KG1 (cell line): ENCODE data around the gene XPA.
"Not testable (repeated sequence)": the region's sequence is repeated elsewhere in the genome, so short reads cannot be mapped to it uniquely, and the experiment has no call there.

Source experiments
- DNase-seq: peaks from one replicate; lab custom pipeline; 2025; lab: John Stamatoyannopoulos, UW

XPA gene

DNA sequence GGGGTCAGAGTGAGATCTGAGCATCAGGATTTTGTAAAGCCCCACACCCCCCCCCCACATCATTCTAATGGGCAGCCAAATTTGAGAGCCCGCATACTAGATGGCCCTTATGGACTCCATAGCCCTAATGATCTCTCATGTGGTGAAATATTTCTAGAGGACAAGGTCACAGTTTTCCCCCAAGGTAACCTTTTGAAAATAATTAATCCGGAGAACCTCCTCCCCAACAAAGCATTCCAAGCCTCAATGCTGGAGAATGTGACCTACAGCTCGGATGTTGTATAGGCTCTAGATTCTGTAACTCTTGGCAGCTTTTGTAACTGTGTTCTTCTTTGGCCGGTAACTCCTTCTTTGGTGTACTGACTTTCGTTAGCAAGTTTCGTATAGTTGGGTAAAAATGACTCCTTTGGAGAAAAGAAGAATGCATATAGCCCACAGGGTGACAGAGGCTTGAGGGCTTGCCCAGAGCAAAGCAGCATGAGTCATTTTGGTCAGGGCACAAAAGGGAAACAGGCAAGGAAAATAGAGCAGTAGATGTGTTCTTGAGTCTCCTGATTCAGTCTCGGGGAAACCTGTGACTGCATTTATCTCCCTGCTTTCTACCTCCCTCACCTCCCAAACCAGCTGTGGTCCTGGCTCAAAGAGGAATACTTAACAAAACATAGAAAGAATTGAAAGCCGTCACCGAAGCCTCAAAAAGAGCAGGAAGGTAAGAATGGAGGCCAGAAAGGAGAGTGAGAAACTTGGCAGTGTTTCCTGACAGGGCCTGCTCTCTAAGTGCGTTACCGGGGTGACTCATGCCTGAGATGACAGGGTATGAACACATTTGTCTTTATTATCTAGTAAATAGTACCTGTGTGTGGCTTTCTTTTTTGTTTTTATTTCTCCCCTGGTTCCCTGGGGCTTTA is 6.6 kb upstream of the XPA start:
- no peak for DNase-seq

DNA sequence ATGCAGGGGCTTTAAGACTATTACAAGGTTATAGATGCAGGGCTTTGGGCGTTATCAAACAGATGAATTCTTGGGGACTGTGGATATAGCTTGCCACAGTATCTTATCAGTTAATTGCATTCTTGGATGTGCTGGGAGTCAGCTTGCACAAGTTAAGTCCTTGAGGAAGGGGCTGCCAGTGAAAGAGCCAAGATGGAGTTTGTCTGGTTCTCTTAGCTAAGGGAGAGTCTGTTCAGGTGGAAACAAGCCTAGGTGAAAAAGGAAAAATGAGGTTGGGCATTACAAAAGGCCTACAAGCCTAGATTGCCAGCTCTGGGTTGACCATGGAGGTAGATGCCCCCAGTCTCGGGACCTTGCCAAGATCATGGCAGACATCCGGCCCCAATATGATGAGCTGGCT is 2.7 kb upstream of the XPA start:
- DNase-seq, result not testable (repeated sequence)

- DNase-seq, result not testable (repeated sequence)
Measured at GRCh38 chr9:97699281-97699680, 2.1 kb upstream of the XPA start.

GRCh38 chr9:97698865-97699264 is 1.7 kb upstream of the XPA start:
- no peak for DNase-seq

- no peak for DNase-seq
Measured at GRCh38 chr9:97697837-97698236, 697 bp upstream of the XPA start.

DNA sequence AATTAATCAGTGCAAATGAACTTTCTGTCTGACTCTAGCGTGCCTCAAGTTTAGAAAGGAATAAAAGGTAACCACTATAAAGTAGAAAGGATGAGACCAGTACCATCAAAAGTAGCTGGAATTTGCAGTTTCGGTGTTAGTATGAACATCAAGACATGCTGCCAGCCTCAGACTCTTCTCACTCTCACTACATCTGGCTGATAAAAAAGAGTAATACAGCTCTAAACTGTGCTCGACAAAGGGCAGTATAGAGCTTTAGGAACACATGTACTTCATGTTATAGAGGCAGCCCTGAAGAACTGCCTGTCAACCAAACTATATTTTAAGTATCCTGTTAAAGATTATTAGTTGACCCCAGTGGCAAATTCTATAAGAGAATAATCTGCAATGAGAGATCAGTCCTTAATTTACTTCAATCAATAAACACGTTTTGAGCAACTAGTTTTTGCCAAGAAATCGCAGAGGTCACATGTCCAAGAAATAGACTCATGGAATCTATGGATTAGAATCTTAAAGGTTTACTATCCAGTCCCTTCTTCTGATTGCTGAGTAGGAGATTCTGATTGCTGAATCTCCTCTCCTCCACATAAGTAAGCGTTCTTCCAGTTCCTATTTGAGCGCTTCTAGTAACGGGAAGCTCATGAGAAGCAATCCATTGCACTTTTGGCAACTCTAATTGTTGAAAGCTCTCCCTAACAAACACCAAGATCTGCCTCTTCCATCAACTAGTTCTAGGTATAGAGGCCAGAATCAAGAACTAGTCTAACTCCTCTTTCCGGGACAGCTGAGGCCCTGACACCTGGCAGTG is 941 bp downstream of the XPA start:
- DNase-seq, result no peak

GRCh38 chr9:97695390-97695789 is 1.8 kb downstream of the XPA start:
- no peak for DNase-seq

- no peak for DNase-seq
Measured at GRCh38 chr9:97694769-97695168, 2.4 kb downstream of the XPA start.

DNA sequence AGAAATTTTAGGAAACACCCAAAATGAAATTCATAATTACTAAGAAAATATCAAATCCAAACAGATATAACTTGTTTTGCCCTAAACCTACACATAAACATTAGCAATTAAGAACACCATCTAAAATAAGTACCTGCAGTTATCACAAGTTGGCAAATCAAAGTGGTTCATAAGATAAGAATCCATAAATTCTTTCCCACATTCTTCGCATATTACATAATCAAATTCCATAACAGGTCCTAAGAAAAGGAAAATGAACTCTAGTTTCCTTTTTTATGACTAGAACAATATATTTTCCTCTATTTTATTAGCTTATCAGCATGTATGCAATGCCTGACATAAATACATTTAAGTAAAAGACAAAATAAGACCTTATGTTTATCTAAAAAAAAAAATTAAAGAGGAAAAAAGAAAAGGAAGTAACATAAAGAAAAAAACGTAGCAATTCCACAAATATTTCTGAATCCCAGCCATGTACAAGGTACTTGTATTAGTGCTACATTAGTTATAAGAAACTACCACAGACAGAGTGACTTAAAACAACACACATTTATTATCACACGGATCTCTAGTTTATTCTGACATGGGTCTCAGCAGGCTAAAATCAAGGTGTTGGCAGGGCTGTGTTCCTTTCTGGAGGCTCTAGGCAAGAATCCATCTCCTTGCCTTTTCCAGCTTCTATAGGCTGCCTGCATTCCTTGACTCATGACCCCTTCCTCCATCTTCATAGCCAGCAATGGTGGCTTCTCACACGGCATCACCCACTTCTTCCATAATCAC is 7.5 kb downstream of the XPA start:
- no peak for DNase-seq

- no peak for DNase-seq
Measured at GRCh38 chr9:97688654-97689053, 8.5 kb downstream of the XPA start.

- DNase-seq, result no peak
Measured at GRCh38 chr9:97682242-97682641, 14.9 kb downstream of the XPA start.

DNA sequence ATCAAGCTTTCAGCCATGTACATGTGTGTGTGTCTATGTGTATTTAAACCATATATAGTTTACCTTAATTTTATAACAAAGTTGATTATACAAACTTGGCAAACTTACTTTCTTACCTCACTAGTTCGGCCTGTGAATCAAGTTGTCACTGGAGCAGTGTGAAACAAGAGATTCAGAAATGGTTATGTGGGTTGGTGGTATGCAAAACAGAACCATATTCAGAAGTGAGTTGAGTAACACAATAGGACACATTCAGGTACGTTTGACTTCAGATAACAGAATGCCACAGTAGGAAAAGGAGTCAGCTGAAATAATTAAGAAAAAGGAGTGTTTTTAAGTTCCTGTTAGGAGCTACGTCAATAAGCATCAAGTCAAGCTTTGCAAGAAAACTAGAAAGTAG is 21.5 kb downstream of the XPA start:
- DNase-seq, result no peak

DNA sequence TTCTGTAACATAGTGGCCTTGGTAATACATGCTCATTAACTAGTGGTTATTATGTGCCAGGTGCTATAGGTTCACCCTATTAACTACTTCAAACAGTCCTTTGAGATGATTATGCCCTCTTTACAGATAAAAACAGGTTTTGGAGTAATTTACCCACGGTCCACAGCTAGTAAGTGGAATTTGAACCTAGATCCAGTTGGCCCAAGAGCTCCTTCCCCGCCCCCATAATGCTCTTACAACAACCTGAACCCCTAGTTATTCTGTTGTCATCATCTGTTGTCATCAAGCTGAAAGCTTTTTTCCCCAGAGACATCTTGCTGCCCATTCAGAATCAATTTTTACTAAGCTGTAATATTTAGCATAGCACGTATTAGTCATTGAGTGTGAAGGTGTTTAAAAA is 23.2 kb downstream of the XPA start:
- no peak for DNase-seq

GRCh38 chr9:97672403-97672802 is 24.7 kb downstream of the XPA start:
- DNase-seq, result no peak

DNA sequence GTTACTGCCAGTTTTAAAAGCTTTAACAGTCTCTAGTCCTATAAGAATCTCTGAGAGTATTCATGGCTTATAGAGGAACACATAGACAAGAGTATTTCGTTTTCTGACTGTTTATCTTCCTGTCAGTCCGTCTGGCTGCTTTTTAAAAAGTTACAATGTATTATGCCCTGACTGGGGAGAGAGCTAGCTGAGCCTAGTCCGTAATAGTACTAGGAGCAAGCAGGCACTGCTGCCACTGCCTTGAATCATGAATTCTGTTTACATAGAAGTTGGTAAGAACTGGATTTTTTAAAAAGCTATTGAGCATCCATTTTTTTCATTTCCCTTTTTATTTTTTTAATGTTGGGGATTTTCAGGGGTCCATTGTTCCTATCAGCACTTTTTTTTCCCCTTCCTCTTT is 26.6 kb downstream of the XPA start:
- DNase-seq, result no peak

GRCh38 chr9:97668485-97668884 is 28.7 kb downstream of the XPA start:
- DNase-seq, result no peak

DNA sequence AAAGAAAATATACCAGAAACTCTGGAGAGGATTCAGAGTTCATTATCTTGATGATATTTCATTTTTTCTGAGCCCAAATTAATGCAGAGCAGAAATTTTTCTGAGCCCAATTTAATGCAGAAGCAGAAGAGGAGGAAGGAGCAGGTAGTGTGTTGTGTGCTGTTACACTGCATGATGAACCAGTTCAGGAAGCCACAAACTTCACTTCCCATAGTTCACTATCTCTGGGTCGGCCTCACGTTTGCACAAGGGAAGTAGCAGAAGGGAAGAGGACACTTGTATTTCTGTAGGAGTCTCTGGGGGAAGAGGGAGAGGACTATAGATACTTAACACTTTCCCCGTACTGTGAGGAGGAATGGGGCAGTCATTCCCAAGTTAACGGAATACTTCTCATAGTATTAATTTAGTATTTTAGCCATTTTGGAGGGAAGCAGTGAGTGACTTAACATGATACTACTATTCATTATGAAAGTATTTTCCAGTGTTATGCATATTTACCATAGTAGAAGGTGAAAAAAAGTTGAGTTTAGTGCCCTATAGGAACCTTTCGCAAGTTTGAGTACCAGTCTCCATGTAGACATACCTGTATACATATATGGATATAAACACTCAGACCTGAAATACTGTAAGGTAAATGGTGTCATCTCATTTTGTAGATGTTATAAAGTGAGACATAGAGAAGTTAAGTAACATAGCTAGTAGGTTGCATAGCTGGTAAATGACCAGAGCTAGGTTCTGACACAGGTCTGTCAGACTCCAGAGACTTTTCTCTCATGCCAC is 30.0 kb downstream of the XPA start:
- peak; percentile 10 for DNase-seq

- DNase-seq, result no peak
Measured at GRCh38 chr9:97665742-97666141, 31.4 kb downstream of the XPA start.

- no peak for DNase-seq
Measured at GRCh38 chr9:97660847-97661246, 36.3 kb downstream of the XPA start.

DNA sequence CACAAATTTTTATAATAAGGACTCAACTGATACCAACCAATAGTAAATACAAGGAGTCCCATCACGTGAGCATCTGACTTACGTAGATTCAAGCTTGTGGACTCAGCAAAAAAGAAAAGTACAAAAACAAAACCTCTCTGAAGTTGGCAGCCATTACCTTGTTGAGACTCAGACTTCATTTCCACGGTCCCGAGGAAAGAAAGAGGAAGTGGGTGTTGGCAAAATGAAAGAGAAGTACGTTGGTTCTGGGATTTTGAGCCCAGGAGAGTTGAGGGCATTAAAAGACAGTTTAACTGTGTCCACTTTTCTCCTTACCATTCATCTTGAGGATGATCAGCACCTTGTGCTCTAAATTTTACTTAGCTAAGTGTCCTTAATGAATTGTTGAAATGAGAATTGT is 36.8 kb downstream of the XPA start:
- DNase-seq, result no peak

- no peak for DNase-seq
Measured at GRCh38 chr9:97659771-97660170, 37.4 kb downstream of the XPA start.

DNA sequence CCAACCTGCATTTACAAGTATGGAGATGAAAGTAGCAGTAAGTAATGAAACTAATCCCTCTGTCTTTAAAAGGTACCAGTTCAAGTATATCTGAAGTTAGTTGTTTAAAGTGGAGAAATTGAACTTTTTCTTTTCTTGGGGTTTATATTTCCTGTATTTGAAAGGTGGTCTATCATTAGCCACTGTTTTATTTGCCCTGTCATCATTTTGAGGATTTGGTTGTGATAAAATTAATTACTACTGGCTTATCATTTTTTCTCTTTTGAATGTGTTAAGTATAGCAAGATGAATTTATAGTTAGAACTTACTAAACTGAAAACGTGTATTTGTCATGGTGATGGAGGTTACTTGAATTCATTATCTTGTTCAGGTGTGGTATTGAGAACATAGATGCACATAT is 38.4 kb downstream of the XPA start:
- no peak for DNase-seq
